ENCODE measurements around the gene ARL10.

Gene ARL10

DNA sequence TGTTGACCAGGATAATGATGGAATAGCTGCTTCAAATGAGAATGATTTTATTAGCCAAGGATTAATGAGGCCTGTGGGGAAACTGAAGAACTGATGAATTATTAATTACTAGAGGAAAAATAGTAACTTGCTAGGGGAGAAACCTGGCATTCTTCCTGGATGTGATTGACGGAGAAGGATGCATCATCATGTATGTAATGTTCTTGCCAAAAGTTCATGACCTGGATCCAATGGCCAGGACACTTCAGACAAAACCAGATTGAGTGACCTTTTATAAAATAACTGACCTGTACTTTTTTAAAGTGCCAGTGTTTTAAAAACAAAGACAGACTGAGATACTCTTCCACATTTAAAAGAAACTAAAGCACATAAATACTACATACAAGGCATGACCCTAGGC lies 27.4 kb upstream of the ARL10 start:
- TF ChIP-seq CTCF (IDR thresholded peaks at IDR 0.05; ENCODE audit: low read depth, low read length): no peak
- Histone ChIP-seq H3K9me3 (no peaks in the 10 kb centered on the region), H3K4me1 (no peaks in the 10 kb centered on the region), H3K27me3 (no peaks in the 10 kb centered on the region), H3K36me3 (no peaks in the 10 kb centered on the region), H3K4me3 (ENCODE audit: low read depth, low read length) (no peak overlapping the region)
- DNase-seq: no peak

- Histone ChIP-seq H3K4me3 (ENCODE audit: low read depth, low read length) (no peak overlapping the region), H3K4me1 (no peaks in the 10 kb centered on the region), H3K36me3 (peaks cover 4% of the 10 kb centered on the region; the same call in 1 of the 2 replicates), H3K9me3 (no peaks in the 10 kb centered on the region), H3K27me3 (no peaks in the 10 kb centered on the region)
- DNase-seq: no peak
- no peak for TF ChIP-seq CTCF (IDR thresholded peaks at IDR 0.05; ENCODE audit: low read depth, low read length)
Measured at GRCh38 chr5:176339304-176339703, 26.0 kb upstream of the ARL10 start.

DNA sequence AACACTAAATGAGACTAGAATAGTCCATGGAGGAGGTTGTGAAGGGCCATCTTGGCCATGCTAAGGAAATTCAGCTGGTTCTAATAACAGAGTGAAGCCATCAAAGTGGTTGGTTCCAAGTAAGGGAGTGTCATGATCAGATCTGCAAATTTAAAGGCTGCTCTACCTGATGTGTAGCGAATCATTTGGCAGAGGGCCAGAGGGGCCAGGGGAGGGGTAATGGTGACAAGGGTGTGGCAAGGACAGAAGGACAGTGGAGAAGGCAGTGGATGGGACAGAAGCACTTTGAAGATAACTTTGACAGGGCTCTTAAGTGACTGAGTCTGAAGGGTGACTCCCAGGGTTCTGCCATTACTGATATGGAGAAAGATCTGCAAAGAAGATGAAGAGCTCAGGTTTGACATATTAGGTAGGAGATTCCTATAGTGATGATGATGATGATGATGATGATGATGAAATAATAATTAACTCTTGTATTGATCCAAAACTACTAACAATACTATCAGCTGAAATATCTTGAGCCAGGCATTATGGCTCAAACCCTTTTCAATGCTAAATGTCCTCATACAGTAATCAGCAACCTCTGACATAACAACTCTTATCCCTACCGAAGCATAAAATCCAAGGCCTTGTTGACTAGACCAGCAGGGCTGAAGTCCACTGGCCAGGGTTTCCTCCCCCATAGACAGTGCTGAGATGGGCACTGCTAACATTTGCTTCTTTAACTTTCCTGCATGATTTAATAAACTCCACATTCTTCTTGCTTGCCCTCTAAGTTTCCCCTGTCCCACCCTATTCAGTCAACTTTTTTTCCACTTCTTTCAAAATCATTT lies 23.7 kb upstream of the ARL10 start:
- Histone ChIP-seq H3K27me3 (no peaks in the 10 kb centered on the region), H3K4me1 (no peaks in the 10 kb centered on the region), H3K36me3 (peaks cover 11% of the 10 kb centered on the region), H3K4me3 (ENCODE audit: low read depth, low read length) (no peak overlapping the region), H3K9me3 (no peaks in the 10 kb centered on the region)
- DNase-seq: no peak
- TF ChIP-seq CTCF (IDR thresholded peaks at IDR 0.05; ENCODE audit: low read depth, low read length): no peak

DNA sequence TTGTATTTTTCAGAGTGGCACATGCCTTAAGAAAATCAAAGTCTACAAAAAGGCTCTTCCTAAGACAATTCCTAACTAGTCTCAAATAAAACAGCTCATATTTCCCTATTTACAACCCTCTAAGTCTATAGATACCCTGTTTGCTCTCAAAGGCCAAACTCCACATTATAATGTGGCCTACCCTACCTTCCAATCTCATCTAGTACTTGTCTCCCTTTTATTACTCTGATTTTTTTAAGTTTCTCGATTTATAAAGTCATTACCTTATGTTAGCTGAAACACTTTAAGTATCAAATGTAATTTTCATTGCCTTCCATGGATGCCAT lies 23.2 kb upstream of the ARL10 start:
- H3K4me1 ChIP-seq: no peaks in the 10 kb centered on the region
- no peaks in the 10 kb centered on the region for H3K9me3 ChIP-seq
- H3K4me3 ChIP-seq (ENCODE audit: low read depth, low read length): no peak overlapping the region
- no peak for TF ChIP-seq CTCF (IDR thresholded peaks at IDR 0.05; ENCODE audit: low read depth, low read length)
- no peaks in the 10 kb centered on the region for H3K27me3 ChIP-seq
- peaks cover 16% of the 10 kb centered on the region for H3K36me3 ChIP-seq
- DNase-seq: no peak

DNA sequence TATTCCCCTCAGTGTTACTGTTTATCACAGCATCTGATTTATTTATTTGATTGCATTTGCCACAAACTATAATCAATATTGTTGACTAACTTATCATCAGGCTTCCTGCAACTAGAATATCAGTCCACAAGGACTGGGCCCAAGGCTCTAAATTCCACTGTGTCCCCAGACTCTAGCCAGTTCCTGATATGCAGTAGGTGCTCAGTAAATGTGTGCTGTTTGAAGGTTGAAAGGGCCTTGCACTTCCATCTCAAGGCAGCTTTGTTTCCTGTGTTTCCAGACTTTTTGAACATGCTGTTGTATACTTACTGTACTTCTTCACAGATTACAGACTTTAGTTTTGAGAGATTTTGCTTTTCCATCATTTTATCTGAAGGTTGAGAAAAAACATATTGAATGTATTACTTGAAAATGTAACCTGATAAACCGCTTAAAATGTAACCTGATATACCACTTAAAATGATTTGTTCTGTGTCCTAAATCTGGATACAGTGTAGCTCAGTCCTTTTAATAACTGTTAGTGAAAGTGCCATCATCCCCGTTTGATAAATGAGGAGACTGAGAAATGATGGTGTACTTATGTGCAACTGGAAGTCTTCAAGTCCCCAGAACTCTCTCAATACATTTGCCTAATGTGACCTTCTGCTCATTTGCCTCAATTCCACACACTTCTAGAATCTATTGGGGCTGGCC lies 22.4 kb upstream of the ARL10 start:
- H3K36me3 ChIP-seq: peaks cover 24% of the 10 kb centered on the region
- H3K4me1 ChIP-seq: no peaks in the 10 kb centered on the region
- DNase-seq: no peak
- H3K9me3 ChIP-seq: no peaks in the 10 kb centered on the region
- H3K27me3 ChIP-seq: no peaks in the 10 kb centered on the region
- no peak overlapping the region for H3K4me3 ChIP-seq (ENCODE audit: low read depth, low read length)
- no peak for TF ChIP-seq CTCF (IDR thresholded peaks at IDR 0.05; ENCODE audit: low read depth, low read length)

- no peak for TF ChIP-seq CTCF (IDR thresholded peaks at IDR 0.05; ENCODE audit: low read depth, low read length)
- DNase-seq: no peak
- Histone ChIP-seq H3K9me3 (no peaks in the 10 kb centered on the region), H3K4me1 (no peaks in the 10 kb centered on the region), H3K4me3 (ENCODE audit: low read depth, low read length) (no peak overlapping the region), H3K27me3 (no peaks in the 10 kb centered on the region), H3K36me3 (peaks cover 72% of the 10 kb centered on the region)
Measured at GRCh38 chr5:176350416-176350815, 14.9 kb upstream of the ARL10 start.
